Measurements from ENCODE around the gene CLDN1.

CLDN1 gene

DNA sequence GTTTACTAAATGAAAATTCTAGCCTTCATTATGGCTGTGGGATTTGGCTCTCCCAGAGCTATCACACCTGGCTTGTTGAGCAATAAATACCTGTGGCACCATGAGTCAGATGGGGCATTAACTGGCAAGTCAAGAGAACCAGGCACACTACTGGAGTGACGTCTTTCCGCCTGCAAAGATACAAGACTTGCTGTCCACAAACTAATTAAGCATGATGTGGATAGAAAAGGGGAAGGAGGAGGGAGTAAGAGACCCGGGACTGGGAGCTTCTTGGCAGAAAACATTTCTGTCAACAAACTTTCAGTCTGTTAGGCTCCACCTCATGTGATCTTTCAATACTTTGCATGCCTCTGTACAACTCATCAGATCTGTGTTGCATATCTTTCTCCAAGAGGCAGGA, 56.5 kb downstream of the CLDN1 start:
- intact Hi-C loops (cut with micrococcal nuclease): no loop called here
- no peaks in the 10 kb centered on the region for H3K36me3 Mint-ChIP-seq (ENCODE audit: low read depth)

DNA sequence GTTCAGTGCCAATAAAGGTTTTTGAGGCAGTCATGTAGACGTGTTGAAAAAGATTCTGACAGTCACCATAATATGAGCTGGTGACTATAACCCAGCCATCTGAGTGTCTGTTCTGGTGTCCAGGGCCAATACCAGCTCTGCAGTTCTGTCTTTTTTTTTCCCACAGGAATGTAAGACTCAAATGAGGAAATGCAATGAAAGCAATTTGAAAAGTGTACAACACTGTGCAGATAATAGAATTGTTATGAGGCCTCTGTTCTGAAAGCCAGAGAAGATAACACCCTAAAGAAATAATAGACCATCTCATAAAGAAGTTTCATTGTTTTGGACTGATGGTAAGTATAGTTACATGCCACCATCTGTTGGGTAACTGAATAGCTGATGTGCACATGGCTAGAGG, 57.1 kb downstream of the CLDN1 start:
- intact Hi-C loops (cut with micrococcal nuclease): no loop called here
- Mint-ChIP-seq H3K4me3 (no peak overlapping the region), H3K9me3 (peaks cover 9% of the 10 kb centered on the region), H3K27ac (no peak overlapping the region), H3K36me3 (ENCODE audit: low read depth) (no peaks in the 10 kb centered on the region), H3K4me1 (ENCODE audit: low read depth) (no peaks in the 10 kb centered on the region), H3K27me3 (peaks cover 1% of the 10 kb centered on the region)

More for the DNA sequence above, 56.5 kb downstream of the CLDN1 start:
- peaks cover 1% of the 10 kb centered on the region for H3K27me3 Mint-ChIP-seq
- no peaks in the 10 kb centered on the region for H3K4me1 Mint-ChIP-seq (ENCODE audit: low read depth)
- peaks cover 9% of the 10 kb centered on the region for H3K9me3 Mint-ChIP-seq
- H3K27ac Mint-ChIP-seq: no peak overlapping the region
- H3K4me3 Mint-ChIP-seq: no peak overlapping the region

DNA sequence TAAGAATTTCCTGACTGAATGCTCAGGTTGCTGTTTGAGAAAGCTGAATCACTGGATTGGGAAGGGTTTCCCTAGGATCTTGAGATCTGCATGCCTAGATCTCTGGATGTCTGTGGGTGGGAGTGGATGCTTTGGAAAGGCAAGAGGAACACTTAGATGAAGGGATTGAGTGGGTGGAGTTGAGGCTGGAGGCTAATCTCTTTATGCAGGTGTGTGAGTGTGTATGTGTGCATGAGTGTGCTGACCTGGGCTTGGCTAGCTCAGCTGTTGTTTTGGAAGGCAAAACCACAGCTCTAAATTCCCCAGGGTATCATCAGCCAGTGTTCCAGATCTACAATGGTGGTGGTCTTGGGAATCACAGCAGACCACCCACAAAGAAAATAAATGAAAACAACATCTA, 60.5 kb downstream of the CLDN1 start:
- intact Hi-C loops (cut with micrococcal nuclease): no loop called here
- Mint-ChIP-seq H3K9me3 (no peaks in the 10 kb centered on the region), H3K27ac (no peak overlapping the region), H3K4me1 (ENCODE audit: low read depth) (no peaks in the 10 kb centered on the region), H3K4me3 (no peak overlapping the region), H3K27me3 (peaks cover 1% of the 10 kb centered on the region), H3K36me3 (ENCODE audit: low read depth) (no peaks in the 10 kb centered on the region)

DNA sequence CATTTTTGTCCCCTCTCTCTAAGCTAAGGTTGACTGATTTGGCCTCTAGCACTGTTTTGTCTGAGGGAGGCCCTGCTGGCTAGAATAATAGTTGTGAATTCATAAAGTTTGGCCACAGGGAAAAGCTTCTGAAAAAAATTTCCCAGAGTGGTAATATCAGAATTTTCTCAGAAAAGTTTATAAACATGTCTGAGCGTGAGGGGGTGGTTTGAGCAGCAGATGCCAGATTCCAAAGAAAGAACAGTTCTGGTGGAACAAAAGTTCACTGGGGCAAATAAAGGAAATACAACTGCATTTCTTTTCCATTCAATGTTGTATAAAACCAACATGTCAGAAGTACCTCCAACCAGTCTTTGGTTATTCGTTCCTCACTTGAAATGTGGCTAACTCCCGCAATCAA, 61.2 kb downstream of the CLDN1 start:
- Mint-ChIP-seq H3K27me3 (peaks cover 3% of the 10 kb centered on the region), H3K4me3 (no peak overlapping the region), H3K9me3 (no peaks in the 10 kb centered on the region), H3K27ac (no peak overlapping the region), H3K4me1 (ENCODE audit: low read depth) (no peaks in the 10 kb centered on the region), H3K36me3 (ENCODE audit: low read depth) (no peaks in the 10 kb centered on the region)
- intact Hi-C loops (cut with micrococcal nuclease): no loop called here

DNA sequence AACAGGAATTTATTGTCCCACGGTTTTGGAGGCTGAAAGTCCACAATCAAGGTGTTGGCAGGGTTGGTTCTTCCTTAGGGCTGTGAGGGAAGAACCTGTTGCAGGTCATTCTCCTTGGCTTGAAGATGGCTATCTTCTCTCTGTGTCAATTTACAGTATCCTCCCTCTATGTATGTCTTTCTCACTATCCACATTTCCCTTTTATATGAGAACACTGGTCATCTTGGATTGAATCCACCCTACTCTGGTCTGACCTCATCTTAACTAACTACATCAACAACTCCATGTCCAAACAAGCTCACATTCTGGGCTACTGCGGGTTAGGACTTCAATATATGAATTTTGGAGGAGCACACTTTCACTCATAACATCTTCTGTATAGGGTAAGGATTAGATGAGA, 61.9 kb downstream of the CLDN1 start:
- no peak overlapping the region for H3K27ac Mint-ChIP-seq
- intact Hi-C loops (cut with micrococcal nuclease): no loop called here
- H3K27me3 Mint-ChIP-seq: peaks cover 3% of the 10 kb centered on the region
- no peaks in the 10 kb centered on the region for H3K36me3 Mint-ChIP-seq (ENCODE audit: low read depth)
- no peaks in the 10 kb centered on the region for H3K9me3 Mint-ChIP-seq
- H3K4me1 Mint-ChIP-seq (ENCODE audit: low read depth): no peaks in the 10 kb centered on the region
- no peak overlapping the region for H3K4me3 Mint-ChIP-seq

DNA sequence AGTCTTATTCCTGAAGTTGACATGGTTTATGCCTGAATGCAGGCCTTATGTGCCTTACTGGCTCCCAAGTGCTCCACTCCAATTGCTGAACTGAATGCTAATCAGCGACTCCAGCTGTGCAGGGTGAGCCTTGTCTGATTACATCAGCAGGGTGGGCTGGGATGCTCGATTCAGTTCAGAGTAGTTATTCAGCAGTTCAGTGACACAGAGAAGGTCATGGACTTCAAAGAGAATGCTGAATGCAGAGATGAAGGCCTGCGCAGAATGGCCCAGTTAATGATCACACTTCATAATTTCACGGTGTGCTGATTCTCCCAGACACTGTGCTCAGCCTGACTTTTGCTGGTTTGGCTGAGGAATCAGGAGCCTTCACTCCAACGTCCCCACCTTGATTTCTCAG, 63.6 kb downstream of the CLDN1 start:
- intact Hi-C loops (cut with micrococcal nuclease): no loop called here
- H3K27me3 Mint-ChIP-seq: peaks cover 2% of the 10 kb centered on the region
- H3K4me3 Mint-ChIP-seq: no peak overlapping the region
- no peaks in the 10 kb centered on the region for H3K4me1 Mint-ChIP-seq (ENCODE audit: low read depth)
- H3K9me3 Mint-ChIP-seq: no peaks in the 10 kb centered on the region
- H3K36me3 Mint-ChIP-seq (ENCODE audit: low read depth): no peaks in the 10 kb centered on the region
- no peak overlapping the region for H3K27ac Mint-ChIP-seq

Data from dendritic cell treated with granulocyte-macrophage colony-stimulating factor and Interleukin-4, amounts not matched to agents 40 ng/mL and 50 ng/mL, for 4 days (primary cell).